Measurements from ENCODE around the gene LAD1. TPM values are rescaled to one million over a fixed set of nuclear protein-coding genes. Genes with fewer than 3 reads are reported as not detected.

The LAD1 gene
- total RNA-seq, 1 experiment from 2014 or later: not detected

DNA sequence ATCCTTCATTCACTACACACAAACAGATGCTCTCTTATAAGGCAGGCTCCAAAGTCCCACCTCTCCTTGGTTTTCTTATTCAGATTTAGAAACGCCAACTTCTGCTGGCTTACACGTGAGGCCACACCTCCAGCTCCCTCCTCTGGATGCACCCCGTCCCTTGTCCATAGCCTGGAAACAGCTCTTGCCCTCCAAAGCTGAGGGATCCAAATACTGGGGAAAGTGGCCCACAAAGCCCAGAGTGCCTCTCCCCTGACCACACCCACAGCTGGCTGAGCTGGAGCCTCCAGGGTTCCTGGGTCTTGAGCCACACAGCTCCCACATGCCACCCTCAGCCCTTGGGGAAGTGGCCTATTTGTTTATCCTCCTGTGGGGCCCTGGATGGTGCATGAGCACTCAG lies 4.5 kb downstream of the LAD1 start:
- DNase-seq (ENCODE audit: low spot score): no peak

GRCh38 chr1:201393076-201393475 lies 6.0 kb downstream of the LAD1 start:
- no peak for DNase-seq (ENCODE audit: low spot score)

DNA sequence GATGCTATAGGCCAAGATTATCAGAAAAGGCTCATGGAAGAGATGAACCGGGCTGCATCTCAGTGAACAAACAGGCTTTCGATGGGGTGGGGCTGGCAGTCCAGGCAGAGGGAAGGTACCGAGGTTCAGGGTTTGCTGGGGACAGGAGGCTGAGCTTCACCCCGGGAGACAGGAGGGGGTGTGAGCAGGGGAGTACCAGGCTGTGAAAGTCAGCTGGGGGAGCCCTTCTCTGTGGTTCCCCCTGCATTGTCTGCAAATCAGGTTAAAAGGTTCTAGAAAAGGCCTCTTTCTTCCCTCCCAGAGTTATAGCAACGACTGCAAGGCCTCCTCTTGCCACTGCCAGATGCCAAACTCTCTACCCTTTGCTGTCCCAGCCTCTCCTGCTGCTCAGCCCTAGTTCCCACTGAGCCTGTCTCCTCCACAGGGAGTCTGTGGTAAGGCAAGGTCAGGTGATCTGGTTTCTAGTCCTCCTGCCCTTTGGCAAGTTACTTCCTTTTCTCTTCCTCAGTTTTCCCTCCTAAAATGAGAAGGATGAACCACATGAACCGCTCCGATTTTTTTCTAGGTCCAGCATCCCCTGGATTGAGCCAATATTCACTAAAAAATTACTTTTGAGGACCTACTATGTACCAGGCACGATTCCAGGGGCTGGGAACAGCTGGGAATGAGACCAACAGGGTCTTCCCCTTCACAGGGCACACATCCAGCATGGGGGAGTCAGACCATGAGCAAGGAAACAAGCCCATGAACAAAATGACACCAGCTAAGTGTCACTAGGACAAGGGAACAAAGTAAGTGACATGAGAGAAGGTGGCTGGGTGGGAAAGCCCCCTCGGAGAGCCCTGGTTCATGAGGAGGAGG lies 7.2 kb downstream of the LAD1 start:
- DNase-seq (ENCODE audit: low spot score): peak; percentile 39

DNA sequence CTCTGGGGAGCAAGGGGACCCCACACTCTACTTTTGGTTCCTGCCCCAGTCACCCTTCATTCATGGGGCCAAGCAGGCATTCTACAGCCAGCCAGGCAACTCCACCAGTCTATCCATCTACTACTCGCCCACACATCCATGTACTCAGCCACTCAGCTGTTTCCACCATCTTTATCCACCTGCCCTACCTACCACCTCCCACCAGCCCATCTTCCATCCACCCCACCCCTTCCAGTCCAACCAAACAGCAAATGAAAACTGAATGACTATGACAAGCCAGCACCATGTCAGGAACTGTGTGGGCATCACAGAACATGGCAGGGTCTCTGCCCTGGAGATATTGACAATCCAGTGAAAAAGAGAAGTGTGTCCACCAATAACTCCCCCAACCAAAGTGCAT lies 7.9 kb downstream of the LAD1 start:
- no peak for DNase-seq (ENCODE audit: low spot score)

- DNase-seq (ENCODE audit: low spot score): no peak
Measured at GRCh38 chr1:201389051-201389450, 10.1 kb downstream of the LAD1 start.

- no peak for DNase-seq (ENCODE audit: low spot score)
Measured at GRCh38 chr1:201386208-201386607, 12.9 kb downstream of the LAD1 start.

- peak; percentile 41 for DNase-seq (ENCODE audit: low spot score)
Measured at GRCh38 chr1:201385299-201385891, 13.7 kb downstream of the LAD1 start.

- no peak for DNase-seq (ENCODE audit: low spot score)
Measured at GRCh38 chr1:201384406-201384782, 14.7 kb downstream of the LAD1 start.

GRCh38 chr1:201383647-201384405 lies 15.3 kb downstream of the LAD1 start:
- DNase-seq (ENCODE audit: low spot score): peak; percentile 47

- no peak for DNase-seq (ENCODE audit: low spot score)
Measured at GRCh38 chr1:201381130-201381529, 18.0 kb downstream of the LAD1 start.

DNA sequence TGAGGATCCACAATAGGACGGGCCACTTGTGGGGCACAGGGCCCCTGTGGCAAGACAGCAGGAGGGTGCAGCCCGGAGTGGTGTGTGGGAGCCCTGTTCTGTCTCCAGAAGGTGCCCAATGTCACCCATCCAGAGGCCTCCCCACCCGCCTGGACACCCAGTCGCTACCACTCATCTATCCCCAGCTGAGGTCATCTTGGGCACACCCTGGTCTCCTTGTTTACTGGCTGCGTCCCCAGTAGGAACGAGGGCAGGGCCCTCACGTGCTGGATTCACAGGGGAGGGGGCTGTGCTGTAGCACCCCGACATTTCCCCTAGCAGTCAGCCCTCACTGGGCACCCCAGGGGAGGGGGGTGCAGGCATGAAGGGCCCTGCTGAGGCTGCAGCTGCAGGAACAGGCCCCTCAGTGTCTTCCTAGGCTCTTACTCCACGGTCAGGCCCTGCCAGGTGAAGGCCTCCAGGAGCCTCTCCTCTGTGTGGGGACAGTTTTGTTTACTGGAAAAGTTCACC lies 19.3 kb downstream of the LAD1 start:
- no peak for DNase-seq (ENCODE audit: low spot score)

- DNase-seq (ENCODE audit: low spot score): no peak
Measured at GRCh38 chr1:201378804-201379203, 20.3 kb downstream of the LAD1 start.

DNA sequence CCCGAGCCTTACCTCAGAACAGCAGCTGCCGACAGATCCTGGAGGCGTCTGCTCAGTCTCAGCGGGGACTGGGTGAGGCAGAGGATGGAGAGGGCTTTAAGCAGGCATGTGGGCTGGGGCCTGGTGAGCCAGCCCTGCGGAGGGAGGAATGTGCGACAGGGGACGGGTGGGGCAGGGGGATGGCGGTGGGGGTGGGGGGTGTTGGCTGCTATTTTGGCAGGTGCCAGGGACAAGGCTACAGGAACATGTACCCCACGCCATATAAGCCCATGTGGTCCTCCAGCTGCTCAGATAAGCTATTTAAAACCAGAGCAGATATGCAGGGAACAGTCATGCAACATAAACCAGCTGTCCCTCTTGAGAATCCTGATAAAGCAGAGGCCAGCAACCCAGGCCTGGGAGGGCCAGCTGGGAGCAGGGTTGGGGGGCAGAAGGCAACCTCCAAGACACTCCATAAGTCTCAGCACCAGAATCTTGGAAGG lies 21.5 kb downstream of the LAD1 start, which contains the start of gene TNNT2:
Gene TNNT2, minus strand, starts transcription at position 70 of the 482 bp plus-strand sequence. CDS start 4,426 bp downstream, outside the sequence.
- no peak for DNase-seq (ENCODE audit: low spot score)

GRCh38 chr1:201376464-201377374 lies 22.4 kb downstream of the LAD1 start:
- DNase-seq (ENCODE audit: low spot score): peak; percentile 34

DNA sequence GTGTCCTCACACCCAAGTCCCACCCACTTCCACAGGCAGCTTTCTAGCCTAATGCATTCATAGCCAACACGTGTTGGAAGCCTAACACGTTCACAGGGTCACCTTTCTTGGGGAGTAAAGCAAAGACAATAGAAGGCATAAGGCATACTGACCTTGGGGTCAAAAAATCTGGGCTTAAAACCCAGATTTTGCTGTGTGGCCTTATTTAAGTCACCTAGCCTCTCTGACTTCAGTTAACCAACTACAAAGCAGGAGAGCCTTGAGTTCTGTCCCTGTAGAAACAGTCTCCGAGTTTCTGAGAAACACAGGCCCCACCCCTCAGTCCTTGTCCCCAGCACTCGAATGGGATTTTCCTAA lies 23.0 kb downstream of the LAD1 start:
- DNase-seq (ENCODE audit: low spot score): no peak

DNA sequence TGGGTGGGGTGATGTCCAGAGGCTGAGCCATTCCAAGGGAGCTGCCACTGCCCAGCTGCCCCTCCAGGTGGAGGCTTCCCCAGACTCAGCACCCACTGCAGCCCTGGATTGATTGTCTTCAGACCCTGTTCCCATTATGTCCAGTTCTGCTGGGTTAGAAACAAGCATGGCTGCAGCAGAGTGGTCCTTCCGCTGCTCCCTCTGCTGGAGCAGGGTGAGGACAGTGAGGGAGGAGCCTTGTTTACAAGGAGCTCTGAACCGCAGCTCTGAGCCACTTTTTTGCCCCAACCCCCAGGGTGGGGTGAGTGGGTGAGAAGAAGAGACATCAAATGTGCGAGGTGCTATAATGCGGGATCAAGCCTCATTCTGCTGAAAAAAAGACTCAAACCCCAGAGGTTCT lies 24.0 kb downstream of the LAD1 start:
- no peak for DNase-seq (ENCODE audit: low spot score)

- DNase-seq (ENCODE audit: low spot score): no peak
Measured at GRCh38 chr1:201374364-201374763, 24.8 kb downstream of the LAD1 start.

DNA sequence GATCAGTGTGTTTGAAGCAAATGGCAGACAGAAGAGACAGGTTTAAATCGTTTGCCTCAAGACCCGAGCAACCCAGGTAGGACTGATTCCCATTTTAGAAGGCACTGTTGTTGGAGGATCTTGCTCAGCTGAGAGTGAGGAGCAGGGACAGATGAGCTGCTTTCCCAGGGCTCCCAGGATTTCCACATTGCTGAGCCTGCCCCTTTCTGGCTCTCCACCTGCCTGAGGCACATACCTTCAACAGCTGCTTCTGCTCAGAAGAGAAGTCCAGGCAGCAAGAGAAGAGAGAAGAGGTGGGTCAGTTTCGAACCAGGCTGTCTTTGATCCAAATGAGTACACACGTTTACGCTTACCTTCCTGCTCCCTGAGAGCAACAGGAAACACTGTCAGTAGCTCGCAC lies 27.3 kb downstream of the LAD1 start:
- DNase-seq (ENCODE audit: low spot score): no peak

DNA sequence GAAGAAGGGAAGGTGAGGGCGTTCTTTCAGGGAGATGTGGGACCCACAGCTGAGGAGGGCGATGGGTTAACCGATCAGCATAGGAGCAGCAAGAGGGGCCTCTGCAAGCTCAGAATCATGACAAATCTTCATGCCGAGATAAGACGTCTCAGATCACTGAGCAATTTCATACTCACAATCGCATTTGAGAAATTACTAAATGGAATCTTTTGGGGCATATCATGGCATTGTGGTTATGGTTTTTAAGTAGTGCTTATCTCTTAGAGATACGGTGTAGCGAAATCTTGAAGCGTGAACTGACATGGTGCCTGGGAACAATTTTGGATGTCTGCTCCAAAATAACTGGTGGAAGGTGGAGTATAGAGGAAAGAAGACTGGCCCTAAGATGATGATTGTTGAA lies 27.8 kb downstream of the LAD1 start:
- no peak for DNase-seq (ENCODE audit: low spot score)

- no peak for DNase-seq (ENCODE audit: low spot score)
Measured at GRCh38 chr1:201370500-201370899, 28.6 kb downstream of the LAD1 start.

DNA sequence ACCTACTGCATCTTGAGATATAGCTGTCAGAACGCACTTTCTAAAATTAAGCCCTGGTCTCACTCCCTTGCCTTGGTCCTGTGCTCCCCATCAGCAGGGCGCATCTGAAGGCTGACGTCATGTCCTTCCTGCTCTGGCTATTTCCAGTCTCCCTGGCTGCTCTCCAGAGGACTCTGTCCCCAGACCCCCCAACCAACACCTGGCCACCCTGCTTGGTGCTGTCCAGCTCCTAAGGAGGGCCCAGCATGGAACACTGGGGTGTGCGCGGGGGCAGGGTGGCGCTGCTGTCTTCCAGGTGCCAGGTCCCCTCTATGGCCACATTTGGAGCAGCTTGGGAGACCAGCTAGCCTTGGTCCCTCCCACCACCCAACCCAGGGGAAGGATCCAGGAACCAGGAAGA lies 29.9 kb downstream of the LAD1 start:
- DNase-seq (ENCODE audit: low spot score): no peak
